GM12878 (cell line): ENCODE data around the gene ADA. TPM values are rescaled to one million over a fixed set of nuclear protein-coding genes. Genes with fewer than 3 reads are reported as not detected.

ENCODE experiments used
- ATAC-seq: fragments of 200-7000 bp; cut with Tn5 transposase; 3 replicates; pipeline ENCODE4 v1.9.1; 2020; ENCODE audit warnings: mild to moderate bottlenecking, moderate library complexity
- BruUV-seq: library from RNA; stranded (reverse); fragments of 400-500 nt; replicated peaks from 2 replicates; lab custom pipeline; 2021; lab: Mats Ljungman, UMichigan
- CTCF ChIA-PET: fragments of 300-600 bp; sonication (Branson Sonifier 250); formaldehyde crosslinking; extraction: SDS; loops from one replicate; lab custom pipeline; 2021; ENCODE audit warnings: inconsistent platforms; lab: Yijun Ruan, JAX
- POLR2A ChIA-PET: fragments of 350-600 bp; formaldehyde crosslinking; extraction: SDS; loops from one replicate; lab custom pipeline; 2021; ENCODE audit warnings: inconsistent platforms; lab: Charles Lee
- RAD21 ChIA-PET: fragments of 300-600 bp; sonication (Branson Sonifier 250); formaldehyde crosslinking; loops from one replicate; lab custom pipeline; 2023; ENCODE audit warnings: antibody characterized with exemption; ENCODE audit not compliant: unreplicated experiment; lab: Charles Lee
- SMC1A ChIA-PET: fragments of 300-600 bp; sonication (Branson Sonifier 250); formaldehyde crosslinking; loops from one replicate; lab custom pipeline; 2023; ENCODE audit not compliant: unreplicated experiment, uncharacterized antibody; lab: Charles Lee
- DNase-seq: peaks from one replicate; pipeline ENCODE4 v3.0.0-alpha.2; 2011; ENCODE audit warnings: low read depth, low spot score
- FAIRE-seq: peaks from 3 replicates; lab custom pipeline; 2011; peaks lifted over from hg19 to GRCh38; lab: Jason Lieb, UNC
- H2AFZ ChIP-seq: 2 replicates; pipeline ENCODE4 v1.6.0; 2011; ENCODE audit warnings: low read depth, low read length, control low read depth; ENCODE audit not compliant: control insufficient read depth
- H3K27ac ChIP-seq: 2 replicates; pipeline ENCODE4 v1.5.1; 2011; ENCODE audit warnings: control low read depth; ENCODE audit not compliant: control insufficient read depth, insufficient read depth
- H3K27me3 ChIP-seq, 2 experiments: replicated peaks in 1 of 2; 2 replicates each; pipeline versions ENCODE4 v1.6.0 to v1.6.1; 2011; ENCODE audit warnings: low read length in 1 of 2; ENCODE audit not compliant: control insufficient read depth in 2 of 2, insufficient read depth in 2 of 2
- H3K36me3 ChIP-seq, 2 experiments: 2 replicates each; pipeline ENCODE4 v1.5.1; 2011; ENCODE audit warnings: low read length in 1 of 2; ENCODE audit not compliant: control insufficient read depth in 2 of 2, insufficient read depth in 2 of 2
- H3K4me1 ChIP-seq: 2 replicates; pipeline ENCODE4 v1.6.1; 2011; ENCODE audit warnings: mild to moderate bottlenecking, low read length, moderate library complexity, mixed read lengths; ENCODE audit not compliant: control insufficient read depth, insufficient read depth
- H3K4me2 ChIP-seq: 2 replicates; pipeline ENCODE4 v1.6.0; 2011; ENCODE audit warnings: control low read depth; ENCODE audit not compliant: control insufficient read depth, insufficient read depth
- H3K4me3 ChIP-seq: fragments of 200-600 bp; sonication (generic); 2 replicates; pipeline ENCODE4 v1.5.1; 2016
- H3K79me2 ChIP-seq: 2 replicates; pipeline ENCODE4 v1.6.0; 2011; ENCODE audit warnings: low read length; ENCODE audit not compliant: control insufficient read depth, insufficient read depth
- H3K9ac ChIP-seq: 2 replicates; pipeline ENCODE4 v1.8.0; 2011; ENCODE audit warnings: low read length, control low read depth, mixed read lengths; ENCODE audit not compliant: control insufficient read depth, insufficient read depth
- H3K9me3 ChIP-seq: replicated peaks from 3 replicates; pipeline ENCODE4 v1.5.1; 2011; ENCODE audit warnings: mild to moderate bottlenecking, low read length; ENCODE audit not compliant: control insufficient read depth, insufficient read depth
- H4K20me1 ChIP-seq: 2 replicates; pipeline ENCODE4 v1.6.0; 2011; ENCODE audit not compliant: control insufficient read depth, insufficient read depth
- ATF2 ChIP-seq: IDR thresholded peaks from 2 replicates; pipeline ENCODE4 v1.6.1; 2012; ENCODE audit warnings: low read length, inconsistent platforms
- ATF7 ChIP-seq: fragments of 450-650 bp; IDR thresholded peaks from 2 replicates; pipeline ENCODE4 v1.6.1; 2016; ENCODE audit warnings: low read depth, mild to moderate bottlenecking
- CBX3 ChIP-seq: fragments of 200-600 bp; sonication (generic); IDR thresholded peaks from 2 replicates; pipeline ENCODE4 v1.6.1; 2016; ENCODE audit warnings: low read depth, borderline replicate concordance
- FOXM1 ChIP-seq: IDR thresholded peaks from 2 replicates; pipeline ENCODE4 v1.6.1; 2012; ENCODE audit warnings: low read depth, mild to moderate bottlenecking, inconsistent platforms, low read length, moderate library complexity
- GATAD2B ChIP-seq: fragments of 450-650 bp; conservative IDR thresholded peaks from 2 replicates; pipeline ENCODE4 v1.6.1; 2017; ENCODE audit warnings: low read depth, mild to moderate bottlenecking, moderate library complexity
- HDGF ChIP-seq: fragments of 450-650 bp; IDR thresholded peaks from 2 replicates; pipeline ENCODE4 v1.6.1; 2016; ENCODE audit warnings: antibody characterized with exemption
- IRF5 ChIP-seq: fragments of 450-650 bp; IDR thresholded peaks from 2 replicates; pipeline ENCODE4 v1.6.1; 2017; ENCODE audit warnings: borderline replicate concordance
- MEF2A ChIP-seq: IDR thresholded peaks from 2 replicates; pipeline ENCODE4 v1.6.1; 2011; ENCODE audit warnings: low read depth, mild to moderate bottlenecking, low read length, moderate library complexity; ENCODE audit not compliant: insufficient read depth
- MYC ChIP-seq: IDR thresholded peaks from 2 replicates; pipeline ENCODE4 v1.6.1; 2011; ENCODE audit warnings: mild to moderate bottlenecking, low read length, moderate library complexity, inconsistent platforms; ENCODE audit not compliant: insufficient read depth, insufficient replicate concordance, insufficient read length, severe bottlenecking
- POLR2AphosphoS5 ChIP-seq: IDR thresholded peaks from 2 replicates; pipeline ENCODE4 v1.6.1; 2011; ENCODE audit warnings: mild to moderate bottlenecking, low read length, inconsistent platforms
- RELA ChIP-seq: fragments of 450-650 bp; IDR thresholded peaks from 2 replicates; pipeline ENCODE4 v1.8.0; 2014; ENCODE audit warnings: borderline replicate concordance; ENCODE audit not compliant: partially characterized antibody
- RFX5 ChIP-seq: IDR thresholded peaks from 2 replicates; pipeline ENCODE4 v1.6.1; 2011; ENCODE audit warnings: low read depth, low read length, improper control_type of control experiment
- SMAD5 ChIP-seq: IDR thresholded peaks from 2 replicates; pipeline ENCODE4 v1.6.1; 2016; ENCODE audit warnings: antibody characterized with exemption, low read depth
- SRF ChIP-seq, 2 experiments: IDR thresholded peaks; 2 replicates each; pipeline ENCODE4 v1.6.1; 2011; ENCODE audit warnings: low read depth in 2 of 2, low read length in 2 of 2, mild to moderate bottlenecking in 1 of 2, moderate library complexity in 1 of 2
- TCF12 ChIP-seq: IDR thresholded peaks from 2 replicates; pipeline ENCODE4 v1.6.1; 2011; ENCODE audit warnings: low read depth, mild to moderate bottlenecking, low read length
- ZBTB4 ChIP-seq: fragments of 450-650 bp; formaldehyde crosslinking; IDR thresholded peaks from 2 replicates; pipeline ENCODE4 v1.4.0; 2022; ENCODE audit warnings: mild to moderate bottlenecking, moderate library complexity
- ZNF217 ChIP-seq: fragments of 450-650 bp; IDR thresholded peaks from 2 replicates; pipeline ENCODE4 v1.6.1; 2017; ENCODE audit warnings: antibody characterized with exemption, mild to moderate bottlenecking
- ZNF24 ChIP-seq: fragments of 450-650 bp; IDR thresholded peaks from 2 replicates; pipeline ENCODE4 v1.6.1; 2017; ENCODE audit warnings: antibody characterized with exemption, mild to moderate bottlenecking
- WGBS: methylation state at CpG from one replicate; pipeline ENCODE4 v1.1.6; 2016; ENCODE audit warnings: low lambda C conversion rate; ENCODE audit not compliant: insufficient replicate concordance, insufficient coverage; ENCODE audit errors: missing lambda C conversion rate; 5-methylcytosine and 5-hydroxymethylcytosine counted together
- in situ Hi-C: fragments of 300-500 bp; cut with MboI; formaldehyde crosslinking; loops from 9 replicates; pipeline ENCODE4 v1.14.3; 2018; ENCODE audit warnings: mixed read lengths
- intact Hi-C: fragments of 100-400 bp; cut with micrococcal nuclease; formaldehyde crosslinking; loops from one replicate; pipeline ENCODE4 v1.14.2; 2022; ENCODE audit not compliant: unreplicated experiment
- polyA plus RNA-seq, 11 experiments: library from polyadenylated mRNA; depleted of rRNA in 4 of 11; unstranded in 6 of 11; stranded (reverse) in 5 of 11; fragments of >200 nt; fragmentation: Nextera tagmentation in 4 of 11; fragmentation: Illumina TruSeq in 1 of 11; extraction: Ambion mirVana in 4 of 11; extraction: Trizol in 1 of 11; gene quantifications; 1 replicate in 1 of 11; 2 replicates in 10 of 11; pipeline versions ENCODE4 v1.2.1 to v1.2.3, GENCODE V29; 2011 to 2016; ENCODE audit warnings: inconsistent platforms in 2 of 11, missing spikeins in 2 of 11, low read depth in 1 of 11
- total RNA-seq, 4 experiments: library from RNA; depleted of rRNA in 3 of 4; stranded (reverse); fragments of >200 nt in 3 of 4; fragmentation: Illumina TruSeq in 1 of 4; extraction: Trizol in 1 of 4; gene quantifications; 2 replicates each; pipeline versions ENCODE4 v1.2.1 to v1.2.3, GENCODE V29; 2013 to 2021

Gene ADA
- total and polyA plus RNA-seq, 10 of the 15 experiments (the other 5 are each of a cell fraction or from before 2014, with no cell fraction given): 40.9 to 217 (median 90.8) TPM

- TF ChIP-seq RELA (no peak), IRF5 (no peak), ZBTB4 (CRISPR knock-in tag) (no peak), MEF2A (no peak)
Observed at GRCh38 chr20:44630297-44630696, 21.2 kb downstream of the ADA start (continued).

GRCh38 chr20:44629542-44629941, 22.0 kb downstream of the ADA start:
- H4K20me1 ChIP-seq: no peaks in the 10 kb centered on the region
- H3K27me3 ChIP-seq: no peaks in the 10 kb centered on the region
- BruUV-seq: no TSS peak
- intact Hi-C loops: no loop called here
- in situ Hi-C loops: no loop called here
- H3K9me3 ChIP-seq: no peaks in the 10 kb centered on the region; the same call in 2 of the 3 replicates
- FAIRE-seq: no peak
- no peak overlapping the region for H3K4me3 ChIP-seq
- POLR2A ChIA-PET: no interaction called here
- H3K27ac ChIP-seq: no peak overlapping the region
- CTCF ChIA-PET: no interaction called here
- no peak overlapping the region for H3K9ac ChIP-seq
- no peak overlapping the region for H2AFZ ChIP-seq
- peaks cover 11 to 14% of the 10 kb centered on the region in 2 experiments for H3K36me3 ChIP-seq
- TF ChIP-seq ZNF24: no peak
- TF ChIP-seq SRF (IDR thresholded peaks at IDR 0.05; ENCODE audit: low read depth in 2 of 2, low read length in 2 of 2): no peak
- TF ChIP-seq GATAD2B: no peak
- TF ChIP-seq CBX3: no peak
- no peak for TF ChIP-seq MYC
- TF ChIP-seq FOXM1: no peak
- no peak for TF ChIP-seq ATF7
- TF ChIP-seq SMAD5: no peak
- TF ChIP-seq POLR2AphosphoS5: no peak
- TF ChIP-seq HDGF: no peak
- TF ChIP-seq RFX5: no peak
- no peak for TF ChIP-seq TCF12
- TF ChIP-seq ZNF217: no peak
- TF ChIP-seq ATF2: no peak
- WGBS: 100% methylated on average over 8 of the region's 10 CpGs
- ATAC-seq: no peak
- no peaks in the 10 kb centered on the region for H3K79me2 ChIP-seq
- H3K4me2 ChIP-seq: no peak overlapping the region
- no peak for DNase-seq
- SMC1A ChIA-PET: no interaction called here
- RAD21 ChIA-PET: no interaction called here
- no peaks in the 10 kb centered on the region for H3K4me1 ChIP-seq
